Brain microvascular endothelial cell (primary cell): ENCODE results near the gene SH3PXD2A.

ENCODE experiments used
- DNase-seq: peaks from one replicate; pipeline ENCODE4 v3.0.0-alpha.2; 2020
- H3K27ac ChIP-seq: fragments of 250-450 bp; sonication (Bioruptor Pico); 2 replicates; pipeline ENCODE4 v1.5.1; 2020; ENCODE audit warnings: mild to moderate bottlenecking, moderate library complexity
- H3K27me3 ChIP-seq: fragments of 250-450 bp; sonication (Bioruptor Pico); replicated peaks from 2 replicates; pipeline ENCODE4 v1.5.1; 2020; ENCODE audit warnings: mild to moderate bottlenecking
- H3K36me3 ChIP-seq: fragments of 250-450 bp; sonication (Bioruptor Pico); replicated peaks from 2 replicates; pipeline ENCODE4 v1.5.1; 2020; ENCODE audit warnings: mild to moderate bottlenecking
- H3K4me3 ChIP-seq: 2 replicates; pipeline ENCODE4 v1.5.1; 2011; ENCODE audit warnings: low read depth, mild to moderate bottlenecking, control low read depth, low read length, moderate library complexity
- in situ Hi-C: cut with HindIII; loops from 2 replicates; pipeline ENCODE4 v1.10.0; 2017; ENCODE audit warnings: low sequenced_read_pairs, low pct_ligation_motif_present
- TF ChIP-seq, protein P1 (sequence below): IDR thresholded peaks from 2 replicates; pipeline ENCODE4 v1.5.1; 2011; ENCODE audit warnings: low read depth, mild to moderate bottlenecking, moderate library complexity, low read length, control low read depth, inconsistent platforms; ENCODE audit errors: missing control alignments

SH3PXD2A gene

GRCh38 chr10:103599211-103599610 lies 256.2 kb downstream of the SH3PXD2A start:
- no peak overlapping the region for H3K27ac ChIP-seq
- no peak overlapping the region for H3K4me3 ChIP-seq
- TF ChIP-seq, protein P1, sequence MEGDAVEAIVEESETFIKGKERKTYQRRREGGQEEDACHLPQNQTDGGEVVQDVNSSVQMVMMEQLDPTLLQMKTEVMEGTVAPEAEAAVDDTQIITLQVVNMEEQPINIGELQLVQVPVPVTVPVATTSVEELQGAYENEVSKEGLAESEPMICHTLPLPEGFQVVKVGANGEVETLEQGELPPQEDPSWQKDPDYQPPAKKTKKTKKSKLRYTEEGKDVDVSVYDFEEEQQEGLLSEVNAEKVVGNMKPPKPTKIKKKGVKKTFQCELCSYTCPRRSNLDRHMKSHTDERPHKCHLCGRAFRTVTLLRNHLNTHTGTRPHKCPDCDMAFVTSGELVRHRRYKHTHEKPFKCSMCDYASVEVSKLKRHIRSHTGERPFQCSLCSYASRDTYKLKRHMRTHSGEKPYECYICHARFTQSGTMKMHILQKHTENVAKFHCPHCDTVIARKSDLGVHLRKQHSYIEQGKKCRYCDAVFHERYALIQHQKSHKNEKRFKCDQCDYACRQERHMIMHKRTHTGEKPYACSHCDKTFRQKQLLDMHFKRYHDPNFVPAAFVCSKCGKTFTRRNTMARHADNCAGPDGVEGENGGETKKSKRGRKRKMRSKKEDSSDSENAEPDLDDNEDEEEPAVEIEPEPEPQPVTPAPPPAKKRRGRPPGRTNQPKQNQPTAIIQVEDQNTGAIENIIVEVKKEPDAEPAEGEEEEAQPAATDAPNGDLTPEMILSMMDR = no peak
- H3K27me3 ChIP-seq = no peaks in the 10 kb centered on the region
- in situ Hi-C loops = no loop called here
- DNase-seq = no peak
- peaks cover 17% of the 10 kb centered on the region for H3K36me3 ChIP-seq

- H3K27me3 ChIP-seq = no peaks in the 10 kb centered on the region
- H3K4me3 ChIP-seq = no peak overlapping the region
- DNase-seq = peak; percentile 63
- no peak overlapping the region for H3K27ac ChIP-seq
- in situ Hi-C loops = no loop called here
- TF ChIP-seq, protein P1 = peak; percentile 81
- H3K36me3 ChIP-seq = peaks cover 17% of the 10 kb centered on the region
Measured at GRCh38 chr10:103598654-103599115, 256.7 kb downstream of the SH3PXD2A start.

GRCh38 chr10:103597003-103597402 lies 258.4 kb downstream of the SH3PXD2A start:
- in situ Hi-C loops = no loop called here
- H3K27ac ChIP-seq = no peak overlapping the region
- no peak for DNase-seq
- H3K4me3 ChIP-seq = no peak overlapping the region
- H3K27me3 ChIP-seq = no peaks in the 10 kb centered on the region
- peaks cover 3% of the 10 kb centered on the region for H3K36me3 ChIP-seq
- TF ChIP-seq, protein P1 = no peak

DNA sequence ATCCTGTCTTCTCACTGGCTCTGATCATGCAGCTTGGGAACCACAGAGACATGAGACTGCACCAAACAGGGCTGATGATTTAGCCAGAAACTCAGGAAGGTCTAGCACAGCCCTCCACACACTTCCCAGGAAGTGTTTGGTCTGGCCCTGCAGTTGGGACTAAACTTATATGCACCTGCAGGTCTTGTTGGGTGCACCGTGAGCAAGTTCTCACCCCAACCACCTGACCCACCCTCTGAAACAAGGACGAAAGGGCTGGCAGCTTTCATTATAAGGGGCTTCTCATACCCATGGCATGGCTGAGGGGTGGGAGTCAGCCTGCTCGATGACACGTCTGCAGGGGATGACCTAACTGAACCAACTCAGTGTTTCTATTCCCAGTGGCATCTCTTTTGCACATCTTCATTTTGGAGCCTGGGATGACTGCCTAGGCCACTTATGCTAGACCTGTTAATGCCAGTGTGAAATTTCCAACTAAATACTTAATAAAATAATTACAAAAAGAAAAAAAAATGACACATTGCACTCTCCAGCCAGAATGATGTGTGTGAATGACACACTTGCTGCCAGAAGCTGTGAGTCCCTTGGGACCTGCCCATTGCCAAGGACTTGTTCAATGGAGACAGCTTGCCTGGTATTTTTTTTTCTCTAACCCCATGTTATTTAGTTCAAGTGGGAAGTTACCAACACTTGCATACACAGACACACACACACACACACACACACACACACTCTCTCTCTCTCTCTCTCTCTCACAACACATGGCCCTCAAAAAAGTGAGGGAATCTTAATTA lies 259.2 kb downstream of the SH3PXD2A start:
- Histone ChIP-seq H3K4me3 (no peak overlapping the region), H3K27me3 (no peaks in the 10 kb centered on the region), H3K36me3 (no peaks in the 10 kb centered on the region), H3K27ac (no peak overlapping the region)
- TF ChIP-seq, protein P1 = no peak
- no peak for DNase-seq
- in situ Hi-C loops = no loop called here

GRCh38 chr10:103593022-103593570 lies 262.3 kb downstream of the SH3PXD2A start:
- Histone ChIP-seq H3K4me3 (no peak overlapping the region), H3K27me3 (no peaks in the 10 kb centered on the region), H3K36me3 (no peaks in the 10 kb centered on the region), H3K27ac (no peak overlapping the region)
- TF ChIP-seq, protein P1 = no peak
- in situ Hi-C loops = no loop called here
- no peak for DNase-seq
